Gastrocnemius medialis (tissue), 4 donors: ENCODE measurements around the gene LTO1. TPM values are rescaled to one million over a fixed set of nuclear protein-coding genes. Genes with fewer than 3 reads are reported as not detected.

Experiments
- ATAC-seq, 2 donors: fragments of 150-250 bp; one replicate each; pipeline ENCODE4 v1.9.1; 2016
- DNase-seq, 2 donors: peaks; one replicate each; pipeline ENCODE4 v3.0.0-alpha.2; 2019
- H3K27ac ChIP-seq, 4 donors: fragments of 200-600 bp; sonication (generic); 1 replicate in 1 of 4; 2 replicates in 3 of 4; pipeline ENCODE4 v1.5.1; 2016 to 2018; ENCODE audit warnings: mild to moderate bottlenecking in 2 of 4, moderate library complexity in 1 of 4
- H3K27me3 ChIP-seq, 3 donors: fragments of 200-600 bp; sonication (generic) in 2 of 3; 1 replicate in 1 of 3; 2 replicates in 2 of 3; pipeline versions ENCODE4 v1.5.1 to v1.6.0; 2016 to 2019; ENCODE audit warnings: mild to moderate bottlenecking in 1 of 3, moderate library complexity in 1 of 3
- H3K36me3 ChIP-seq, 2 donors: fragments of 200-600 bp; sonication (generic) in 1 of 2; one replicate each; pipeline ENCODE4 v1.5.1; 2017 to 2018
- H3K4me1 ChIP-seq, 2 donors: fragments of 200-600 bp; sonication (generic) in 1 of 2; one replicate each; pipeline ENCODE4 v1.5.1; 2016 to 2017; ENCODE audit warnings: mild to moderate bottlenecking in 2 of 2
- H3K4me3 ChIP-seq, 4 donors: fragments of 200-600 bp; sonication (generic) in 3 of 4; 1 replicate in 1 of 4; 2 replicates in 3 of 4; pipeline ENCODE4 v1.5.1; 2016 to 2019; ENCODE audit warnings: mild to moderate bottlenecking in 2 of 4
- H3K9me3 ChIP-seq, 3 donors: fragments of 200-600 bp; sonication (generic) in 2 of 3; 1 replicate in 1 of 3; 2 replicates in 2 of 3; pipeline ENCODE4 v1.5.1; 2016 to 2019
- POLR2A ChIP-seq, 2 donors: fragments of 450-650 bp; IDR thresholded peaks; one replicate each; pipeline ENCODE4 v1.6.1; 2017; ENCODE audit warnings: antibody characterized with exemption in 2 of 2, mild to moderate bottlenecking in 2 of 2, moderate library complexity in 2 of 2
- in situ Hi-C, 4 donors: fragments of 200-750 bp; cut with MboI; loops; one replicate each; pipeline versions ENCODE4 v1.15.0 to v1.8.0; 2017; ENCODE audit warnings: low sequenced_read_pairs in 4 of 4
- intact Hi-C: fragments of 100-400 bp; cut with DNase I; formaldehyde crosslinking; loops from one replicate; pipeline ENCODE4 v1.15.1; 2023; ENCODE audit warnings: low total_unique reads
- total RNA-seq, 4 donors: library from RNA; depleted of rRNA; stranded (reverse); fragments of >200 nt; gene quantifications; one replicate each; pipeline versions ENCODE4 v1.1.0 to v1.2.3, GENCODE V29; 2016
- TF ChIP-seq, protein P1 (sequence below), 5 experiments: fragments of 450-650 bp in 3 of 5; fragments of 200-600 bp in 2 of 5; sonication (generic) in 2 of 5; IDR thresholded peaks in 4 of 5; conservative IDR thresholded peaks in 1 of 5; 1 replicate in 4 of 5; 2 replicates in 1 of 5; pipeline ENCODE4 v1.5.1; 2016 to 2019; ENCODE audit warnings: antibody characterized with exemption in 5 of 5, mild to moderate bottlenecking in 3 of 5, moderate library complexity in 3 of 5

Gene LTO1
- total RNA-seq, 4 donors from 2014 or later: 9.5 to 18.2 (median 13.3) TPM

DNA sequence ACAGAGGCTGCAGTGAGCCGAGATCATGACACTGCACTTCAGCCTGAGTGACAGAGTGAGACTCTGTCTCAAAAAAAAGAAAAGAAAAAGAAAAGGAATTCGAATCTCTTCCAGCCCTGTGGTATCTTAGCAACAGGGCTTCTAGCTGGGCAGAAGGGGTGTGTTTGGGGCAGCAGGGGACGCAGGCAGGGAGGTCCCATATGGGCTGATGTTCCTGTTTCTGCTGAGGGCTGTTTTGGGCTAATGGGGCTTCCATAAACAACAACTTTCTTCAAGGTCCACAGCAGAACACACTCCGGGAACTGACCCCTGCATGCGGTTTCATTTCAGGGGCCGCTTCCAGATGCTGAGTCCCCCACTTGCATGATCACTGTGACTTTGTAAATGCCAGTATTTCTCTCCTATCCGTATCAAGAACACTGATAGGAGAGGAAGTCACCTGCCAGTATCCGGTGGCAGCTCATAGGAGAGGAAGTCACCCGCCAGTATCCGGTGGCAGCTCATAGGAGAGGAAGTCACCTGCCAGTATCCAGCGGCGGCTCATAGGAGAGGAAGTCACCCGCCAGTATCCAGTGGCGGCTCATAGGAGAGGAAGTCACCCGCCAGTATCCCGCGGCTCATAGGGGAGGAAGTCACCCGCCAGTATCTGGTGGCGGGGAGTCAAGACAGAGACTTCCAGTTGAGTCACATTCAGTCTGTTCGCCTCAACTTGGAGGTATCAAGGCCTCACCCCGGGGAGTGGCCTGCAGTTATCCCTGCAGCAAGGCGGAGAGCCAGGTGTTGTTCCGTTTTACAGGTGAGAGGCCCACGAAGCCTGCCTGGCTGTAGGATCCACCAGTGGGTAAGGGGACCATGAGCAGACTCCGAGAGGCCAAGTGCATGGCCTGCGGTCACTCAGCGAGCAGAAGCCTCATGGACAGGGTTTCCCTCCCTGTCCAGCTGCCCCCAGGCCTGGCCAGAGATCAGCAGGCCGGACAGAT, 37.0 kb upstream of the LTO1 start:
- in situ Hi-C loops: no loop called here
- Histone ChIP-seq H3K36me3 (no peaks in the 10 kb centered on the region), H3K4me1 (no peaks in the 10 kb centered on the region), H3K9me3 (no peaks in the 10 kb centered on the region), H3K27ac (no peak overlapping the region), H3K27me3 (peaks cover 0 to 32% (median 15%) of the 10 kb centered on the region in 3 donors), H3K4me3 (no peak overlapping the region)
- intact Hi-C loops: no loop called here
- TF ChIP-seq, protein P1, sequence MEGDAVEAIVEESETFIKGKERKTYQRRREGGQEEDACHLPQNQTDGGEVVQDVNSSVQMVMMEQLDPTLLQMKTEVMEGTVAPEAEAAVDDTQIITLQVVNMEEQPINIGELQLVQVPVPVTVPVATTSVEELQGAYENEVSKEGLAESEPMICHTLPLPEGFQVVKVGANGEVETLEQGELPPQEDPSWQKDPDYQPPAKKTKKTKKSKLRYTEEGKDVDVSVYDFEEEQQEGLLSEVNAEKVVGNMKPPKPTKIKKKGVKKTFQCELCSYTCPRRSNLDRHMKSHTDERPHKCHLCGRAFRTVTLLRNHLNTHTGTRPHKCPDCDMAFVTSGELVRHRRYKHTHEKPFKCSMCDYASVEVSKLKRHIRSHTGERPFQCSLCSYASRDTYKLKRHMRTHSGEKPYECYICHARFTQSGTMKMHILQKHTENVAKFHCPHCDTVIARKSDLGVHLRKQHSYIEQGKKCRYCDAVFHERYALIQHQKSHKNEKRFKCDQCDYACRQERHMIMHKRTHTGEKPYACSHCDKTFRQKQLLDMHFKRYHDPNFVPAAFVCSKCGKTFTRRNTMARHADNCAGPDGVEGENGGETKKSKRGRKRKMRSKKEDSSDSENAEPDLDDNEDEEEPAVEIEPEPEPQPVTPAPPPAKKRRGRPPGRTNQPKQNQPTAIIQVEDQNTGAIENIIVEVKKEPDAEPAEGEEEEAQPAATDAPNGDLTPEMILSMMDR (IDR thresholded peaks at IDR 0.05 in 4 of 5, conservative IDR thresholded peaks at IDR 0.05 in 1 of 5): no peak
- no peak for TF ChIP-seq POLR2A (IDR thresholded peaks at IDR 0.05)
- ATAC-seq (no peak), DNase-seq (no peak)

DNA sequence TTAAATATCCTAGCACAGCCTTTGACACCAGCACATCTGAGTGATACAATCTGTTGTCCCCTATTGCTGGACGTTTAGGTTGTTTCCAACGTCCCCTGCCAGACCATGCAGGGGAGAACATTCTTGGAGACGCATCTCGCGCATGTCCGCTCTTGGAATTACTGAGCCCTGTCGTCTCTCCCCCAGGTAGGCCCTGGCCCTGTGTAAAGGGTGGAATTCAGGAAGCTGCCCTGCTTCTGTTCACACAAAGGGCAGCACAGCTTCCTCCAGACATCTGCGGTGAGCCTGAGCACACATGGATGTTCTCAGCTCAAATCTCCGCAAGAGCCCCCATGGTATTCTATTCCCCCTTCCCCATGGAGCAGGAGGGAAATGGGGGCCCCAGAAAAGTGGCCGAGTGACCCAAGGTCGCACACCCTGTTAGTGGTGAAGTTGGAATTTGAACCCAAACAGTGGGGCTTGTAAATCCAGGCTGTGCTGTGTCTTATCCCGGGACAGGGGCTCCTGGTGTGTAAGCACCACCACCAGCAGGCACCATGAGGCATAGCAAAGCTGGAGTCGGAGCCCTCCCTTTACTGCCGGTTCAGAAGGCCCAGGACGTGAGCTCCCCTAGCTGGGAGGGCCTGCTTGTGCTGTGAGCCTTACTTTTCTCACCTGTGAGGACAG, 33.7 kb upstream of the LTO1 start:
- Histone ChIP-seq H3K27ac (no peak overlapping the region), H3K4me3 (no peak overlapping the region), H3K9me3 (no peaks in the 10 kb centered on the region), H3K4me1 (no peaks in the 10 kb centered on the region), H3K27me3 (peaks cover 26 to 49% (median 32%) of the 10 kb centered on the region in 3 donors), H3K36me3 (no peaks in the 10 kb centered on the region)
- DNase-seq: no peak
- intact Hi-C loops: no loop called here
- no peak for TF ChIP-seq POLR2A (IDR thresholded peaks at IDR 0.05)
- TF ChIP-seq, protein P1 (IDR thresholded peaks at IDR 0.05 in 4 of 5, conservative IDR thresholded peaks at IDR 0.05 in 1 of 5): no peak
- in situ Hi-C loops: no loop called here
- no peak for ATAC-seq

DNA sequence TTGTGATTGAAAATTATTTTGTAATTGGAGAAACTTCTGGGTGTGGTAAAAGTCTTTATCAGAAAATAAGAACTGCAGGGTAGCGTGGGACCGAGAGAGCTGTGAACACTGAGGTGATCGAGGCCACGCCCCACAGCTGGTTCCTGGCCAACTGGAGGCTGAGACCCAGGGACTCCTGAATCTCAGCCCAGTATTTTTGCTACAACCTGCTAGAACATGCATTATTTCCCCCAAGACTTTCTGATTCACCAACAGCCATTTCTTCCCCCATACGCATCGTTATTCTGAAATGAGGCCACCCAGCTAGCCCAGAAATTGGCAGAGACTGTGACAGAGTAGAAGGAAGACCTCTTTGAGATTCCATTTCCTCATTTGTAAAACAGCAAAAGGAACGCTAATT, 32.0 kb upstream of the LTO1 start:
- H3K27me3 ChIP-seq: peaks cover 42 to 54% (median 43%) of the 10 kb centered on the region in 3 donors
- intact Hi-C loops (no loop called here), in situ Hi-C loops (no loop called here)
- TF ChIP-seq, protein P1 (IDR thresholded peaks at IDR 0.05 in 4 of 5, conservative IDR thresholded peaks at IDR 0.05 in 1 of 5): no peak
- TF ChIP-seq POLR2A (IDR thresholded peaks at IDR 0.05): no peak
- no peak overlapping the region for H3K27ac ChIP-seq
- H3K36me3 ChIP-seq: no peaks in the 10 kb centered on the region
- H3K4me3 ChIP-seq: no peak overlapping the region
- no peak for DNase-seq
- H3K4me1 ChIP-seq: no peaks in the 10 kb centered on the region
- H3K9me3 ChIP-seq: no peaks in the 10 kb centered on the region
- ATAC-seq: no peak

DNA sequence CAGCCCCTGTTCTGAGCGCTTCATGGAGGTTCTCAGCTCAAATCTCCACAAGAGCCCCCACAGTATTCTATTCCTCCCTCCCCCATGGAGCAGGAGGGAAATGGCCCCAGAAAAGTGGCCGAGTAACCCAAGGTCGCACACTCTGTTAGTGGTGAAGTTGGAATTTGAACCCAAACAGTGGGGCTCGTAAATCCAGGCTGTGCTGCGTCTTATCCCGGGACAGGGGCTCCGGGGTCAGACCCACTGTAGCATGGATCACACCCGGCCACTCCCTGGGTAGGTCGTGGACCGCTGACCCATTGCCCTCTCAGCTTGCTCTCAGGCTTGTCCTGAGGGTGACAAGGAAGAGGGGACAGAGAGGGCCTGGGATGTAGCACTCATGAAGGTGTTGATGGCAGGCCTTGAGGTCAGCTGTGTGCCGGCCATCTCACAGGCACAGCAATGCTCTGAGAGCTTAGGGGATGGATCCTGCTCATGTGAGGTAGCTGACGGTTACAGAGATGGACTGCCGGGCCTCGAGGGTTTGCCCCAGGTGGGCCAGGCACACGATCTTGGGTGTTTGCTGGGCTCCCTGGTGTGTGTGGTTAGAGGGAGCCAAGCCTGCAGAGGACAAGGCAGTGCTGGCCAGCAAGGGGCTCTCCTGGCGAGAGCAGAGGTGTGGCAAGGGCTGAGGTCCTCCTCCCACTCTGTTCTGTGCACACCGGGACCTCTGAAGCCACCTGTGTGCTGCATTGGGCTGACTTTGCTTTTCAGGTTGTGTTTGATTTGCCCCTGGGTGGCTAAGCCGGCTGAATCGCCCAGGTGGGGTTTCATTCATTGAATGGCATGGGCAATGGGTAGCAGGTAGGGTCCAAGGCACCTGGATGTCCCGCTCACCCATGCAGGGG, 31.0 kb upstream of the LTO1 start:
- Histone ChIP-seq H3K4me3 (no peak overlapping the region), H3K27ac (no peak overlapping the region), H3K36me3 (no peaks in the 10 kb centered on the region), H3K27me3 (peaks cover 51 to 65% (median 53%) of the 10 kb centered on the region in 3 donors), H3K9me3 (no peaks in the 10 kb centered on the region), H3K4me1 (no peaks in the 10 kb centered on the region)
- no peak for TF ChIP-seq POLR2A (IDR thresholded peaks at IDR 0.05)
- TF ChIP-seq, protein P1 (IDR thresholded peaks at IDR 0.05 in 4 of 5, conservative IDR thresholded peaks at IDR 0.05 in 1 of 5): no peak
- intact Hi-C loops: no loop called here
- DNase-seq (no peak), ATAC-seq (no peak)
- in situ Hi-C loops: no loop called here
